HG03108 (cell line): ENCODE results near the gene TRRAP.
"Not testable (repeated sequence)": the region's sequence is repeated elsewhere in the genome, so short reads cannot be mapped to it uniquely, and the experiment has no call there.

Experiments
- ATAC-seq: cut with Tn5 transposase; IDR thresholded peaks from one replicate; pipeline ENCODE4 v1.9.1; 2021; ENCODE audit warnings: moderate library complexity; ENCODE audit not compliant: unreplicated experiment

TRRAP gene

GRCh38 chr7:98864731-98865453, 13.4 kb upstream of the TRRAP start:
- no peak for ATAC-seq

GRCh38 chr7:98866351-98866750, 12.0 kb upstream of the TRRAP start:
- no peak for ATAC-seq

- no peak for ATAC-seq
Observed at GRCh38 chr7:98866765-98867164, 11.6 kb upstream of the TRRAP start.

GRCh38 chr7:98868450-98868849, 9.9 kb upstream of the TRRAP start:
- no peak for ATAC-seq

GRCh38 chr7:98869027-98869596, 9.2 kb upstream of the TRRAP start:
- no peak for ATAC-seq

GRCh38 chr7:98869597-98870120, 8.7 kb upstream of the TRRAP start, which contains the start of gene TMEM130:
TMEM130 (minus strand) TSS chr7:98870014; CDS start chr7:98869861, 153 bp downstream.
- no peak for ATAC-seq

GRCh38 chr7:98870121-98870651, 8.1 kb upstream of the TRRAP start:
- ATAC-seq: peak; percentile 81

GRCh38 chr7:98870807-98871491, 7.4 kb upstream of the TRRAP start:
- ATAC-seq: no peak

GRCh38 chr7:98872328-98872924, 5.9 kb upstream of the TRRAP start:
- no peak for ATAC-seq

- ATAC-seq: not testable (repeated sequence)
Observed at GRCh38 chr7:98873610-98874009, 4.7 kb upstream of the TRRAP start.

- ATAC-seq: no peak
Observed at GRCh38 chr7:98874942-98875341, 3.4 kb upstream of the TRRAP start.

- no peak for ATAC-seq
Observed at GRCh38 chr7:98875501-98875900, 2.8 kb upstream of the TRRAP start.

- no peak for ATAC-seq
Observed at GRCh38 chr7:98877146-98877545, 1.2 kb upstream of the TRRAP start.

GRCh38 chr7:98877692-98878364, 504 bp upstream of the TRRAP start:
- no peak for ATAC-seq

GRCh38 chr7:98879198-98879978, 1.1 kb downstream of the TRRAP start:
- peak; percentile 85 for ATAC-seq

GRCh38 chr7:98879979-98880315, 1.6 kb downstream of the TRRAP start:
- ATAC-seq: no peak

GRCh38 chr7:98880485-98880884, 2.2 kb downstream of the TRRAP start:
- ATAC-seq: no peak

GRCh38 chr7:98881561-98882315, 3.4 kb downstream of the TRRAP start:
- ATAC-seq: no peak

GRCh38 chr7:98884416-98884815, 6.1 kb downstream of the TRRAP start:
- no peak for ATAC-seq
